GM12878 (cell line): ENCODE data around the gene MCC. TPM values are rescaled to one million over a fixed set of nuclear protein-coding genes. Genes with fewer than 3 reads are reported as not detected.
A peak's percentile ranks its signal among the peaks of the same experiment; 100 is the strongest.

Source experiments
- ATAC-seq: fragments of 200-7000 bp; cut with Tn5 transposase; 3 replicates; pipeline ENCODE4 v1.9.1; 2020; ENCODE audit warnings: mild to moderate bottlenecking, moderate library complexity
- BruUV-seq: library from RNA; stranded (reverse); fragments of 400-500 nt; replicated peaks from 2 replicates; lab custom pipeline; 2021; lab: Mats Ljungman, UMichigan
- CTCF ChIA-PET: fragments of 300-600 bp; sonication (Branson Sonifier 250); formaldehyde crosslinking; extraction: SDS; loops from one replicate; lab custom pipeline; 2021; ENCODE audit warnings: inconsistent platforms; lab: Yijun Ruan, JAX
- POLR2A ChIA-PET: fragments of 350-600 bp; formaldehyde crosslinking; extraction: SDS; loops from one replicate; lab custom pipeline; 2021; ENCODE audit warnings: inconsistent platforms; lab: Charles Lee
- RAD21 ChIA-PET: fragments of 300-600 bp; sonication (Branson Sonifier 250); formaldehyde crosslinking; loops from one replicate; lab custom pipeline; 2023; ENCODE audit warnings: antibody characterized with exemption; ENCODE audit not compliant: unreplicated experiment; lab: Charles Lee
- SMC1A ChIA-PET: fragments of 300-600 bp; sonication (Branson Sonifier 250); formaldehyde crosslinking; loops from one replicate; lab custom pipeline; 2023; ENCODE audit not compliant: unreplicated experiment, uncharacterized antibody; lab: Charles Lee
- DNase-seq: peaks from one replicate; pipeline ENCODE4 v3.0.0-alpha.2; 2011; ENCODE audit warnings: low read depth, low spot score
- FAIRE-seq: peaks from 3 replicates; lab custom pipeline; 2011; peaks lifted over from hg19 to GRCh38; lab: Jason Lieb, UNC
- H2AFZ ChIP-seq: 2 replicates; pipeline ENCODE4 v1.6.0; 2011; ENCODE audit warnings: low read depth, low read length, control low read depth; ENCODE audit not compliant: control insufficient read depth
- H3K27ac ChIP-seq: 2 replicates; pipeline ENCODE4 v1.5.1; 2011; ENCODE audit warnings: control low read depth; ENCODE audit not compliant: control insufficient read depth, insufficient read depth
- H3K27me3 ChIP-seq, 2 experiments: replicated peaks in 1 of 2; 2 replicates each; pipeline versions ENCODE4 v1.6.0 to v1.6.1; 2011; ENCODE audit warnings: low read length in 1 of 2; ENCODE audit not compliant: control insufficient read depth in 2 of 2, insufficient read depth in 2 of 2
- H3K36me3 ChIP-seq, 2 experiments: 2 replicates each; pipeline ENCODE4 v1.5.1; 2011; ENCODE audit warnings: low read length in 1 of 2; ENCODE audit not compliant: control insufficient read depth in 2 of 2, insufficient read depth in 2 of 2
- H3K4me1 ChIP-seq: 2 replicates; pipeline ENCODE4 v1.6.1; 2011; ENCODE audit warnings: mild to moderate bottlenecking, low read length, moderate library complexity, mixed read lengths; ENCODE audit not compliant: control insufficient read depth, insufficient read depth
- H3K4me2 ChIP-seq: 2 replicates; pipeline ENCODE4 v1.6.0; 2011; ENCODE audit warnings: control low read depth; ENCODE audit not compliant: control insufficient read depth, insufficient read depth
- H3K4me3 ChIP-seq: fragments of 200-600 bp; sonication (generic); 2 replicates; pipeline ENCODE4 v1.5.1; 2016
- H3K79me2 ChIP-seq: 2 replicates; pipeline ENCODE4 v1.6.0; 2011; ENCODE audit warnings: low read length; ENCODE audit not compliant: control insufficient read depth, insufficient read depth
- H3K9ac ChIP-seq: 2 replicates; pipeline ENCODE4 v1.8.0; 2011; ENCODE audit warnings: low read length, control low read depth, mixed read lengths; ENCODE audit not compliant: control insufficient read depth, insufficient read depth
- H3K9me3 ChIP-seq: replicated peaks from 3 replicates; pipeline ENCODE4 v1.5.1; 2011; ENCODE audit warnings: mild to moderate bottlenecking, low read length; ENCODE audit not compliant: control insufficient read depth, insufficient read depth
- H4K20me1 ChIP-seq: 2 replicates; pipeline ENCODE4 v1.6.0; 2011; ENCODE audit not compliant: control insufficient read depth, insufficient read depth
- CREM ChIP-seq: IDR thresholded peaks from 2 replicates; pipeline ENCODE4 v1.6.1; 2014; ENCODE audit warnings: antibody characterized with exemption, low read depth
- FOXK2 ChIP-seq: fragments of 450-650 bp; IDR thresholded peaks from 2 replicates; pipeline ENCODE4 v1.6.1; 2017; ENCODE audit warnings: mild to moderate bottlenecking, moderate library complexity
- RCOR1 ChIP-seq: conservative IDR thresholded peaks from 2 replicates; pipeline ENCODE4 v1.6.1; 2012; ENCODE audit warnings: low read depth, low read length, improper control_type of control experiment
- SIN3A ChIP-seq: IDR thresholded peaks from 2 replicates; pipeline ENCODE4 v1.6.1; 2012; ENCODE audit warnings: low read depth, low read length, improper control_type of control experiment
- SKIL ChIP-seq: fragments of 450-650 bp; IDR thresholded peaks from 2 replicates; pipeline ENCODE4 v1.6.1; 2017; ENCODE audit warnings: mild to moderate bottlenecking, low read depth, inconsistent platforms; ENCODE audit not compliant: poor library complexity, severe bottlenecking
- SPI1 ChIP-seq: IDR thresholded peaks from 2 replicates; pipeline ENCODE4 v1.6.1; 2011; ENCODE audit warnings: low read depth, mild to moderate bottlenecking, low read length, moderate library complexity, borderline replicate concordance; ENCODE audit not compliant: insufficient read depth
- ZBTB4 ChIP-seq: fragments of 450-650 bp; formaldehyde crosslinking; IDR thresholded peaks from 2 replicates; pipeline ENCODE4 v1.4.0; 2022; ENCODE audit warnings: mild to moderate bottlenecking, moderate library complexity
- ZNF217 ChIP-seq: fragments of 450-650 bp; IDR thresholded peaks from 2 replicates; pipeline ENCODE4 v1.6.1; 2017; ENCODE audit warnings: antibody characterized with exemption, mild to moderate bottlenecking
- ZNF274 ChIP-seq: IDR thresholded peaks from one replicate; pipeline ENCODE4 v1.8.0; 2011; ENCODE audit not compliant: insufficient read length, insufficient read depth
- WGBS: methylation state at CpG from one replicate; pipeline ENCODE4 v1.1.6; 2016; ENCODE audit warnings: low lambda C conversion rate; ENCODE audit not compliant: insufficient replicate concordance, insufficient coverage; ENCODE audit errors: missing lambda C conversion rate; 5-methylcytosine and 5-hydroxymethylcytosine counted together
- in situ Hi-C: fragments of 300-500 bp; cut with MboI; formaldehyde crosslinking; loops from 9 replicates; pipeline ENCODE4 v1.14.3; 2018; ENCODE audit warnings: mixed read lengths
- intact Hi-C: fragments of 100-400 bp; cut with micrococcal nuclease; formaldehyde crosslinking; loops from one replicate; pipeline ENCODE4 v1.14.2; 2022; ENCODE audit not compliant: unreplicated experiment
- polyA plus RNA-seq, 11 experiments: library from polyadenylated mRNA; depleted of rRNA in 4 of 11; unstranded in 6 of 11; stranded (reverse) in 5 of 11; fragments of >200 nt; fragmentation: Nextera tagmentation in 4 of 11; fragmentation: Illumina TruSeq in 1 of 11; extraction: Ambion mirVana in 4 of 11; extraction: Trizol in 1 of 11; gene quantifications; 1 replicate in 1 of 11; 2 replicates in 10 of 11; pipeline versions ENCODE4 v1.2.1 to v1.2.3, GENCODE V29; 2011 to 2016; ENCODE audit warnings: inconsistent platforms in 2 of 11, missing spikeins in 2 of 11, low read depth in 1 of 11
- total RNA-seq, 4 experiments: library from RNA; depleted of rRNA in 3 of 4; stranded (reverse); fragments of >200 nt in 3 of 4; fragmentation: Illumina TruSeq in 1 of 4; extraction: Trizol in 1 of 4; gene quantifications; 2 replicates each; pipeline versions ENCODE4 v1.2.1 to v1.2.3, GENCODE V29; 2013 to 2021
- TF ChIP-seq, protein P1 (sequence below): fragments of 450-650 bp; IDR thresholded peaks from 2 replicates; pipeline ENCODE4 v1.6.1; 2017; ENCODE audit warnings: low read depth, mild to moderate bottlenecking, moderate library complexity

Gene MCC
- total and polyA plus RNA-seq, 10 of the 15 experiments (the other 5 are each of a cell fraction or from before 2014, with no cell fraction given) = 0.03 to 0.86 (median 0.16) TPM

DNA sequence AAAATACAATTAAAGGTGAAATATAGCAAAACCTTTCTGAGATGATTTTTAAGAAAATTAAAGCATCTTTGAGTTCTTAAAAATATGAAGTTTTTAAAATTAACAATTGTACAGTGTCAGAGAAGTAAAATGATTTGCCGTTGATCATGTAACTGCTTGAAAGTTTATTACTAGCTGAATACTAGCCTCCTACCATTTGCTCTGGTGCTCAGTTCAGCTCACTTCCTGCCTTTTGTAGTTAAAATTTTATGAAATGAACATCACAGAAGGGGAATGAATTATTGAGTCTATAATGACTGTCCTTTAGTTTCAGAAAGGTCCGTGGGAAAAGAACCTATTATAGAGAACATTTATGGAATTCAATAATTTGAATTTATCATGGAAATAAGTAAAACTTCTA is 34.9 kb upstream of the MCC start:
- WGBS = 0% methylated on average over 2 of the region's 2 CpGs
- no peak for FAIRE-seq
- H2AFZ ChIP-seq = no peak overlapping the region

More for the DNA sequence above, 34.9 kb upstream of the MCC start:
- Histone ChIP-seq H3K27me3 (no peaks in the 10 kb centered on the region), H3K9me3 (no peaks in the 10 kb centered on the region; the same call in 2 of the 3 replicates), H3K27ac (no peak overlapping the region; the same call in 1 of the 2 replicates), H3K36me3 (no peaks in the 10 kb centered on the region; a peak in 2 of 4 replicates), H3K4me1 (peaks cover 16% of the 10 kb centered on the region), H3K9ac (no peak overlapping the region), H4K20me1 (no peaks in the 10 kb centered on the region), H3K79me2 (peaks cover 22% of the 10 kb centered on the region), H3K4me2 (no peak overlapping the region), H3K4me3 (no peak overlapping the region)
- ATAC-seq (peak; percentile 42), DNase-seq (no peak)
- POLR2A ChIA-PET = no interaction called here
- CTCF ChIA-PET = interaction anchor here (0.8 to 1.7 kb wide), 3 partner anchors 82 to 527 kb away, joined by 3 to 5 read pairs (median 4); no protein-coding TSS in a partner anchor
- intact Hi-C loops (no loop called here), in situ Hi-C loops (no loop called here)
- TF ChIP-seq, protein P1, sequence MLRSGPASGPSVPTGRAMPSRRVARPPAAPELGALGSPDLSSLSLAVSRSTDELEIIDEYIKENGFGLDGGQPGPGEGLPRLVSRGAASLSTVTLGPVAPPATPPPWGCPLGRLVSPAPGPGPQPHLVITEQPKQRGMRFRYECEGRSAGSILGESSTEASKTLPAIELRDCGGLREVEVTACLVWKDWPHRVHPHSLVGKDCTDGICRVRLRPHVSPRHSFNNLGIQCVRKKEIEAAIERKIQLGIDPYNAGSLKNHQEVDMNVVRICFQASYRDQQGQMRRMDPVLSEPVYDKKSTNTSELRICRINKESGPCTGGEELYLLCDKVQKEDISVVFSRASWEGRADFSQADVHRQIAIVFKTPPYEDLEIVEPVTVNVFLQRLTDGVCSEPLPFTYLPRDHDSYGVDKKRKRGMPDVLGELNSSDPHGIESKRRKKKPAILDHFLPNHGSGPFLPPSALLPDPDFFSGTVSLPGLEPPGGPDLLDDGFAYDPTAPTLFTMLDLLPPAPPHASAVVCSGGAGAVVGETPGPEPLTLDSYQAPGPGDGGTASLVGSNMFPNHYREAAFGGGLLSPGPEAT = no peak
- TF ChIP-seq ZBTB4 (CRISPR knock-in tag) (no peak), CREM (no peak), ZNF274 (no peak), SIN3A (no peak), RCOR1 (no peak), SPI1 (no peak), FOXK2 (no peak), ZNF217 (no peak), SKIL (no peak)
- RAD21 ChIA-PET = interaction anchor here (0.9 to 2.3 kb wide), 4 partner anchors 9 to 89 kb away, joined by 3 to 10 read pairs (median 4); partner anchors contain the start of gene YTHDC2
- no TSS peak for BruUV-seq
- SMC1A ChIA-PET = interaction anchor here (1.1 to 1.5 kb wide), 2 partner anchors 8 to 559 kb away, joined by 3 to 4 read pairs; no protein-coding TSS in a partner anchor
